Neuron (in vitro differentiated cells): ENCODE data around the gene POLR3E.

Experiments
- H2AFZ ChIP-seq: one replicate; pipeline ENCODE4 v1.6.1; 2013; ENCODE audit warnings: low read depth, mild to moderate bottlenecking, inconsistent platforms, low read length, moderate library complexity
- H3K27me3 ChIP-seq: one replicate; pipeline ENCODE4 v1.6.1; 2013; ENCODE audit warnings: low read length; ENCODE audit not compliant: insufficient read depth
- H3K36me3 ChIP-seq: one replicate; pipeline ENCODE4 v1.6.1; 2013; ENCODE audit warnings: low read length; ENCODE audit not compliant: insufficient read depth
- H3K4me1 ChIP-seq: one replicate; pipeline ENCODE4 v1.6.1; 2013; ENCODE audit warnings: low read length; ENCODE audit not compliant: insufficient read depth
- H3K4me3 ChIP-seq: 2 replicates; pipeline ENCODE4 v1.5.1; 2013; ENCODE audit warnings: mild to moderate bottlenecking, low read length, moderate library complexity
- H3K9me3 ChIP-seq: one replicate; pipeline ENCODE4 v1.6.1; 2013; ENCODE audit warnings: low read length

The POLR3E gene

DNA sequence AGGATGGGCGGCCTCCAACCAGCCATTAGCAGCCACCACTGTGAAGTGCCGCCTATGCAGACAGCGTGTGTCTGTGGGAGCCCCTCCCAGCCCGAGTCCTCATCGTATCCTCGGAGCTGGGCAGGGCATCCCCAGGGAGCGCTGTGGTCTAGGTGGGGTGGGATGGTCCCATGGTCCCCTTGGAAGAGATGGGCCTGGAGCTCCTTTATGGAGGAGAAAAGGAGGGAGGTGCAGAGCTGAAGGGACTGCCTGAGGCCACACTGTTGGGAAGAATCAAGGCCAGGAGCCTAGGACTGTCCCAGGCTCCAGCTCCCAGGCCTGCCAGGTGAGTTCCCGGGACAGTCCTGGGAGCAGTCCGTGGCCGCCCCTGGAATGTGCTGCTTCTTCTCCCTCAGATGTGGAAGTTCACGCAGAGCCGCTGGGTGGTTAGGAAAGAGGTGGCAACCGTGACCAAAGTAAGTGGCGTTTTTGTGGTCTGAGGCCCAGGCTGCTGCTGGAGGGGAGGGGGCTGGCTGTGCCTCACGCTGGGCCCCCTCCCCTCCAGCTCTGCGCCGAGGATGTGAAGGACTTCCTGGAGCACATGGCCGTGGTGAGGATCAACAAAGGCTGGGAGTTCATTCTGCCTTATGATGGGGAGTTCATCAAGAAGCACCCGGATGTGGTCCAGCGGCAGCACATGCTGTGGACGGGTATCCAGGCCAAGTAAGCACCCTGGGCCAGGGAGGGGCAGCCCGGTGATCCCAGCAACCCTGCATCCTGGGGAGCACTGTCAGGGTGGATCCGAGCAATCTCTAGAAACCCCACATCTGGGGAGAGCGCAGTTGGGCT is 27.0 kb downstream of the POLR3E start:
- H3K4me3 ChIP-seq, result no peak overlapping the region
- no peaks in the 10 kb centered on the region for H3K27me3 ChIP-seq
- no peaks in the 10 kb centered on the region for H3K4me1 ChIP-seq
- H2AFZ ChIP-seq, result no peak overlapping the region
- no peaks in the 10 kb centered on the region for H3K9me3 ChIP-seq
- H3K36me3 ChIP-seq, result peaks cover 61% of the 10 kb centered on the region

DNA sequence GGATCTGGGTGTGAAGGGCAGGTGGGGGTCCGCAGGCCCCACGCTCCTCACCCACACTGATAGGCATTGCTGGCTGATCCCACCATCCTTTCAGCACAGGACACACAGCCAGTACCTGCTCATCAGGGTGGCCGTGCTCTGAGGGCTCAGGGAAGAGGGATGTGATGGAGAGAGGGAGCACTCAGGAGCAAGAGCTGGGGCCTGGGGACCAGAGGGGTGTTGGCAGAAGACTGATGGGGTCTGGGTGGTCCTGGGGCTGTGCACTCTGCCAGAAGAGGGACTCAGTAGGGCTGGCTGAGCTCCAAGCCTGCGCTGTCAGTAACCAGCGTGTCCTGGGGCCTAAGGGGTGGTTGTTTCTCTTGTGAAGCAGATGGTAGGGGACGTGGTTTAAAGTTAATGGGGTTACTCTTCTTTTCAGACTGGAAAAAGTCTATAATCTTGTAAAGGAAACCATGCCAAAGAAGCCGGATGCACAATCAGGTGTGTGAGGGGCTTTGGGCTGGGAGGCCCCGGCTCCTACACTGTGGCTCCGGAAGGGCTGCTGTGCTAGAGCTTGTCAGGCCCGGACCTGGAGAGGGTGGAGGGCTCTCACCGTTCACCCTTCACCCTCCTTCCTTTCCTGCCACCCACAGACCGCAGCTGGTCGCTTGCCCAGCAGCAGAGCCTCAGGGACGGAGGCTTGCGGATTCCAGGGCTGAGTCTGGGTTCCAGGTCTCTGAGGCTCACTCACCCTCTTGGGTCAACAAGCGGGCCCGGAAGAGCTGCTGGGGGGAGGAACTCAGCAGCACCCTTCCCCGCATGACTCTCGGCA is 27.8 kb downstream of the POLR3E start:
- H3K4me1 ChIP-seq, result no peaks in the 10 kb centered on the region
- H2AFZ ChIP-seq, result no peak overlapping the region
- H3K4me3 ChIP-seq, result no peak overlapping the region
- peaks cover 65% of the 10 kb centered on the region for H3K36me3 ChIP-seq
- H3K27me3 ChIP-seq, result no peaks in the 10 kb centered on the region
- no peaks in the 10 kb centered on the region for H3K9me3 ChIP-seq

DNA sequence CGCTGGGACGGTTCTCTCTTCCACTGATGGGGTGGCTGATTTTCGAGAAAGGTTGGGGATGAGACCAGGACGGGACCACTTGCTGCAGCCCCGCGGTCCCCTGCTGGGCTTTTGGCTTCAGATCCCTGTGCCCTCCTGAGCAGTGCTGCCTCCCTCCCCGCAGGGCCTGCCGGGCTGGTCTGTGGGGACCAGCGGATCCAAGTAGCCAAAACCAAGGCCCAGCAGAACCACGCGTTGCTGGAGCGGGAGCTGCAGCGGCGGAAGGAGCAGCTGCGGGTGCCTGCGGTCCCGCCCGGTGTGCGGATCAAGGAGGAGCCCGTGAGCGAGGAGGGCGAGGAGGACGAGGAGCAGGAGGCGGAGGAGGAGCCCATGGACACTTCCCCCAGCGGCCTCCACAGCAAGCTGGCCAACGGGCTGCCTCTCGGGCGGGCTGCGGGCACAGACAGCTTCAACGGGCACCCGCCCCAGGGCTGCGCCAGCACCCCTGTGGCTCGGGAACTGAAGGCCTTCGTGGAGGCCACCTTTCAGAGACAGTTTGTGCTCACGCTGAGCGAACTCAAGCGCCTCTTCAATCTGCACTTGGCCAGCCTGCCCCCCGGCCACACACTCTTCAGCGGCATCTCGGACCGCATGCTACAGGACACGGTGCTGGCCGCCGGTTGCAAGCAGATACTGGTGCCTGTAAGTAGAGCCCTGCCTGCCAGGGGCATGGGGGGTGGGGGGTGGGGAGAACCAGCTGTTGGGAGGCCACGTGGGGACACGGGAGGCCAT is 28.6 kb downstream of the POLR3E start:
- H3K9me3 ChIP-seq, result no peaks in the 10 kb centered on the region
- H2AFZ ChIP-seq, result no peak overlapping the region
- peaks cover 65% of the 10 kb centered on the region for H3K36me3 ChIP-seq
- H3K4me1 ChIP-seq, result no peaks in the 10 kb centered on the region
- no peaks in the 10 kb centered on the region for H3K27me3 ChIP-seq
- H3K4me3 ChIP-seq, result no peak overlapping the region

DNA sequence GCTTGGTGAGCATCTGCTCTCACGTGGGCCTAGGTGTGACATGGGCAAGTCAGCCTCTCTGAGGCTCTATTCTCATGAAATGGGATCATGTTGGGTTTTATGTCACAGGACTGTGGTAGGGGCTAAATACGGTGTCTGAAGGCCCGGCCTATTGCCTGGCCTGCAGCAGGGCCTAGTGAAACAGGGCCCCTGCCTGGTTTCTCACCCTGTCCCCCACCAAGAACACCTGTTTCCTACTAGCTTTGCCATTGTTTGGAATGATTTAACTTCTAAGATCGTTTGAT is 29.1 kb downstream of the POLR3E start:
- Histone ChIP-seq H3K36me3 (peaks cover 66% of the 10 kb centered on the region), H3K4me3 (no peak overlapping the region), H3K4me1 (no peaks in the 10 kb centered on the region), H2AFZ (no peak overlapping the region), H3K9me3 (no peaks in the 10 kb centered on the region), H3K27me3 (no peaks in the 10 kb centered on the region)

DNA sequence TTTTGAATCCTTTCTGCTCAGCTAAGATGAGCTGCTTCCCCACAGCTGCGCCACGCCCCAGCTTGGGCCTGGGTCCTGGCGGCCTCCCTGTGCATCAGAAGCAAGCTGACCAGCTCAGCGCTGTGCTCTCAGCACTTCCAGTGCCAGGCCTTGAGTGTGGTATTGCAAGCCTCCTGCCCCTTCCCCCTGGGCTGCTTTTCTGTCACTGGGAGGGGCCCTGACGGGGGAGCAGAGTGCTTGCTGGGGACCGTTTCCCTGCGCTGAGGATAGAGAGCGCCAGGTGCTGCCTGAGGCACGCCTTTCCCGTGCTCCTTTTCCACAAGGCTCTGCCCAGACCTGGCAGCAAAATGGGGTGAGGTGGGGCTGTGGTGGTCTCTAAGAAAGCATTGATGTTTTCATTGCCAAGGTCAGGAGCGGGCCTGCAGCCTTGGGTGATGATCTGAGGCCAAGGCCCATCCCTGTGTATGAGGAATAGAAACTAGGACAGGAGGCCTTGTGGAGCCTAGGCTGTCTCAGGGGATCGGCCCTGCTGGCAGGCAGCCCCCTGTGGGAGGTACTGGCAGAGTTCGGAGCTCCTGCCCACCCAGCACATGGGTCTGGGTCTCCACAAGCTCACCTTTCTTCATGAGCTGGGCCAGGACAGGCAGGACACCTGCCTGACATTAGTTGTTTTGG is 29.7 kb downstream of the POLR3E start:
- no peak overlapping the region for H2AFZ ChIP-seq
- no peaks in the 10 kb centered on the region for H3K27me3 ChIP-seq
- no peak overlapping the region for H3K4me3 ChIP-seq
- peaks cover 66% of the 10 kb centered on the region for H3K36me3 ChIP-seq
- H3K9me3 ChIP-seq, result no peaks in the 10 kb centered on the region
- H3K4me1 ChIP-seq, result no peaks in the 10 kb centered on the region

DNA sequence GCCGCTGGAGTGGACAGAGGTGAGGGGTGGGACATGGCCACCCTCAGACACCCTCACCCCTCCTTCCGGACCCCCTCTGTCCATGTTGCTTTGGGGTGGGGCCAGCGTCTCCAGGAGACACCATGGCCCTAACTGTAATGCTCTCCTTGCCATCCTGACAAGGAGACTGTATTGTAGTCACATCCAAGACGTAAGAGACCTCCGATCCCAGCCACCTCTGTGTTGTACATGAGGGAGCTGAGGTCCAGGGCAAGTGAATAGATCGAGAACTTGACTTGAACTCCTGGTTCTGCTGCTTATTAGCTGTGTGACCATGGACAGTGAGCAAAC is 30.2 kb downstream of the POLR3E start:
- no peaks in the 10 kb centered on the region for H3K9me3 ChIP-seq
- no peaks in the 10 kb centered on the region for H3K27me3 ChIP-seq
- no peak overlapping the region for H2AFZ ChIP-seq
- peaks cover 67% of the 10 kb centered on the region for H3K36me3 ChIP-seq
- no peaks in the 10 kb centered on the region for H3K4me1 ChIP-seq
- no peak overlapping the region for H3K4me3 ChIP-seq

DNA sequence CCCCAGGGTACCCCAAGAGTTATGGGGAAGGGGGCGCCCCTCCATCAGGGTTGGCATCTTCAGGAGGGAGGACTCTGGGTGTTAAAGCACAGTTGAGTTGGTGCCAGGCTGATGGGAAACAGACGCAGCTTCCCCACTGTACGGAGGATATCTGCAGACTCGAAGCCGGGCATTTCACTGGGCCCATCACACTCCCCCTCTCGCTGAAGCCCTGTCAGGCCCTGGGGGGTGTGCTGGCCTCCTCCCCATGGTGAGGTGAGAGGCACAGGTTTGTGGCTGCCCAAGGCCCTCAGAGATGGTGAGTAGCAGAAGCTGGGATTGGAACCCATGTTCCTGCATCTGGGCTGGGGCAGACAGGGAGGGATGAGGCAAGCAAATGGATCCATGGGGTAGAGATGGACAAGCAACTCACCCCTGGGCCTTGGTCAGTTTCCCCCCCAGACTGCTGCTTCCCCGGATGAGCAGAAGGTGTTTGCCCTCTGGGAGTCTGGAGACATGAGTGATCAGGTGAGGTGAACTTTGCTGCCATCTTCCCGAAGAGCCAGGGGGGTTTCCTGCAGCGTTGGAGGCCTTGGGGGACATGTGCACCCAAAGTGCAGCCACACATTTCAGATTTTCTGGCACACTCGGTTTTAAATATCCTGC is 31.0 kb downstream of the POLR3E start:
- Histone ChIP-seq H3K9me3 (no peaks in the 10 kb centered on the region), H3K36me3 (peaks cover 66% of the 10 kb centered on the region), H3K27me3 (no peaks in the 10 kb centered on the region), H3K4me1 (no peaks in the 10 kb centered on the region), H2AFZ (no peak overlapping the region), H3K4me3 (no peak overlapping the region)

DNA sequence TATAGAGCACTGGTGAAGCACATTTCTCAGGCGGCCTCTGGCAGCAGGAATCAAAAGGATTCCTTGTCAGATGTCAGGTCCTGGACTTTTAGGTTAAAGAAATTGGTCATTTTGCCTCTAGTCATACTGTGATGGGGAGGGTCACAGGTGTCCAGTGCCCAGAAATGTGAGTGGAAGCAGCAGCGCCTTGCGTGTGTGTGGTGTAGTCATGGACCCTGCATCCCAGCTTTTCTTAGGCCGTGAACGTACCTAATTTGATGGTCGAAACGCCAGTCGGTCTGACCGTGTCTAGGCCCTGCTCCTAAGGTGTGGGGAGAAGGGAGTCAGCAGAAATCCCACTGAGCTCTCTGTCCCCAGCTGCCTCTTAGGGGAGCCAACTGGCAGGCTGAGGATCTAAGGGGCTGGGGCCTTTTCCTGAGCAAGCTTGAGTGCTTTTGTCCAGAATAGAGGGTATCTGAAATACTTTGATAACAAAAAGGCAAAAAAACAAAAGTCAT is 32.0 kb downstream of the POLR3E start:
- no peaks in the 10 kb centered on the region for H3K4me1 ChIP-seq
- H3K36me3 ChIP-seq, result peaks cover 65% of the 10 kb centered on the region

DNA sequence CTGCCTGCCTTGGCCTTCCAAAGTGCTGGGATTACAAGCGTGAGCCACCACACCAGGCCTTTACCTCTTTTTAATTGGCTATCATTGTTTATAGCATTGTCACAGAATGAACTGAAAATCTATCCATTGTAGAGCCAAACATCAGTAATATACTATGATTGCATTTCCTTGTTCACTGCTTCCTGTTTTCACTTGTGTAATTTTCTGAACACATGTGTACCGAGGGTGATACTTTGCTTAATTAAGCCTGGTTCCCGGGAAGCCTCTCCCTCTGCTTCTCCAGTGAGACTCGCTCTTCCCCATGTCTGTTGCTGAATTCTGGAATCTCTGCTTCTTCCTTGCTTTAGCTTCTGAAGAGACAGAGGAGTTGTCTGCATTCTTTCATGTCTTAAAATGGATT is 33.1 kb downstream of the POLR3E start:
- H3K36me3 ChIP-seq, result peaks cover 65% of the 10 kb centered on the region
- H3K4me1 ChIP-seq, result no peaks in the 10 kb centered on the region
- H3K9me3 ChIP-seq, result peaks cover 7% of the 10 kb centered on the region
- no peak overlapping the region for H3K4me3 ChIP-seq
- no peaks in the 10 kb centered on the region for H3K27me3 ChIP-seq
- H2AFZ ChIP-seq, result no peak overlapping the region

More for the DNA sequence above, 32.0 kb downstream of the POLR3E start:
- H3K9me3 ChIP-seq, result peaks cover 3% of the 10 kb centered on the region
- no peak overlapping the region for H3K4me3 ChIP-seq
- H3K27me3 ChIP-seq, result no peaks in the 10 kb centered on the region
- H2AFZ ChIP-seq, result no peak overlapping the region

DNA sequence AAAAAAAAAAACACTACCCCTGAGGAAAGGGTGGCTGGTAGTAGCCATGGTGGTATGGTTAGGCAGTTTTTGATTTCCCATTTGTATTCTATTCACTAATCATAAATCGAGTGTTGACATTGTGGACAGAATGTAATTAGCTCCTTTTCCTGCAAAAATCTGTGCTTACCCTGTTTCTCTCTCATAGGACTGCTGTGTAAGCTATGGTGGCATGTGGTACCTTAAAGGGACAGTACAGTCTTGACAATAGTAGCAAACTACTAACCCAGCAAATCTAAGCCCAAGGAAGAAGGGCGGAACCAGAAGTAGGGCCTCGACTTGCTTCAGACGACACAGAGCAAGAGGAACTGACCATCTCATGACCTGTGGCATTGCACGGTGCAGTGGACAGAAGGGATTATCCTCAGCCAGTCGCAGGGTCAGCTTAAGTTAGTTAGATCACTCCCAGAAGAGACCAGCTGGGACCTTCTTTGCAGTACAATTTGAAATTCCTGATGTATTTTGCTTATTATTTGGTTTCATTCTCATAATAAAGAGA is 36.3 kb downstream of the POLR3E start:
- Histone ChIP-seq H3K4me1 (no peaks in the 10 kb centered on the region), H2AFZ (no peak overlapping the region), H3K27me3 (no peaks in the 10 kb centered on the region), H3K9me3 (peaks cover 24% of the 10 kb centered on the region), H3K36me3 (peaks cover 52% of the 10 kb centered on the region), H3K4me3 (no peak overlapping the region)

DNA sequence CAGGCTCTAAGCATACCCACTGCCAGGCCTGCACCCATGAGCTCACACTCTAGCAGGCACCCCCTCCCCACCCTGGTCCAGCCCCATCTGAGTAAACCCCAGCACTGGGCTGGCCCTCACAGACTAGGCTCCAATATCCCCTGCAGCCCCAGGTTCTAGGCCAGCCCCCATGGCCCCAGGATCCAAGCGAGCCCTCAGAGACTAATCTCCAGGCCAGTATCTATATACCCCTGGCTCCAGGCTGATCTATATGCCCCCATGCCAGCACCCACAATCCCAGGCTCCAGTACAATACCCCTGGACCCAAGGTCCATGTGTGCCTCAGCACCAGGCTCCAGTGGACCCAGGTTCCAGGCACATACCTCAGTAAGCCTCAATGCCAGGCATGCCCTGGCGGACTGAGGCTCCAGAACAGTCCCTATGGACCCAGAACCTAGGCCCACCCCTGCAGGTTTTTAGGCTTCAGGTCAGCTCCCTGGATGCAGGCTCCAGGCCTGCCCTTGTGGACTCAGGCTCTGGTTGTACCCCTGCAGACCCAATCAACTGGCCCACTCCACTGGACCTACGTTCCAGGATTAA is 38.5 kb downstream of the POLR3E start:
- H3K9me3 ChIP-seq, result peaks cover 27% of the 10 kb centered on the region
- no peaks in the 10 kb centered on the region for H3K4me1 ChIP-seq
- H3K36me3 ChIP-seq, result peaks cover 41% of the 10 kb centered on the region
- no peaks in the 10 kb centered on the region for H3K27me3 ChIP-seq
- H3K4me3 ChIP-seq, result no peak overlapping the region
- no peak overlapping the region for H2AFZ ChIP-seq

DNA sequence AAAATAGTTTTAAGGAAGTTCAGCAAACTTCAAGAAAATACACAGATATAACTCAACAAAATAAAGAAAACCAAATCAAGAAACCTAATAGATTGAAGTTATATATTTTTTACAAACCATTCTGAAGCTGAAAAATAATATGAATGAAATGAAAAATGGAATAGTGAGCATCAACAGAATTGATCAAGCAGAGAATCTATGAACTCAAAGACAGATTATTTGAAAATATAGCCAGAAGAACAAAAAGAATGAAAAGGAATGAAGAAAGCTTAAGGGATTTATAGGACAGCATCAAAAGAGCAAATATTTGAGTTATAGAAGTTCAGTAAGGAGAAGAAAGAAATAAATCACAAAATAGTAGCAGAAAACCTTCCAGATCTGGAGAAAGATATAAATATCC is 39.4 kb downstream of the POLR3E start:
- H3K9me3 ChIP-seq, result peaks cover 29% of the 10 kb centered on the region
- no peaks in the 10 kb centered on the region for H3K27me3 ChIP-seq
- H2AFZ ChIP-seq, result no peak overlapping the region
- no peaks in the 10 kb centered on the region for H3K4me1 ChIP-seq
- H3K36me3 ChIP-seq, result peaks cover 37% of the 10 kb centered on the region
- no peak overlapping the region for H3K4me3 ChIP-seq
